ENCODE data around the gene BIN2.

The BIN2 gene

DNA sequence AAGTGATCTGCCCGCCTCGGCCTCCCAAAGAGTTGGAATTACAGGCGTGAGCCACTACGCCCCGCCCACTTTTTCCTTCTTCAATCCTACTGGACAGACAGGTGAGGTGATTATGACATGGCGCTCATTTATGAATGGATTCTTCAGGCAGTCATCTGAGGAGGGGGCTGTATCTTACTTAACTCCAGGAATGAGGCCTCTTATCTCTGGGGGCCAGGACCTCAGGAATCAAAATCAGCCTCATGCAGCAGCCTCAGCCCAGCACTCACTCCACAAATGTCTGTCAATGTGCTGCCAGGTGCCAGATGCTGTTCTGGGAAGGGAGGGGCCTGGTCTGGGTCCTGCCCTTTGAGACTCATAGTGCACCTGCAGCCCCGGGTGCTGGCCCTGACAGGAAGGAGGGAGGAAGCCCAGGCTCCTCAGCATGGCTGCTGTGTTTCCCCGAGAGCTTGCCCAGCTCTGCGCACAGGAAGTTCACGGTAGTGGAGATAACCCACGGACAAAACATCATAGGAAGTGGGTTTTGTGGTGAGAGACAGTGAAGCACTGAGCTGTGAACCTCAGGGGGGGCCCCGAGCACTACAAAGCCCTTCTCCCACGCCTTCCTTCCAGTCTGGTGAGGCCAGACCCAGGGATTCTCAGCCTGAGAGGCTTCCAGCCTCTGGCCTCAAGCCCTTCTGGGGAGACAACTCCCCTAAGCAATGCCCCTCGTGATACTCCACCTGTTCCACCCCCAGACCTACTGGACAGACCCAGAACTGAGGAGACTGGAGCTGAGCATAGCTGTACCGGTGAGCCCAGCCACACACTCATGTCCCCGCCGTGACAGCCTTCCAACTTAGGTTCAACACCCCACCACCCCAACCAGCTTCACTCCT is 44.9 kb upstream of the BIN2 start:
- TF ChIP-seq, protein P1, sequence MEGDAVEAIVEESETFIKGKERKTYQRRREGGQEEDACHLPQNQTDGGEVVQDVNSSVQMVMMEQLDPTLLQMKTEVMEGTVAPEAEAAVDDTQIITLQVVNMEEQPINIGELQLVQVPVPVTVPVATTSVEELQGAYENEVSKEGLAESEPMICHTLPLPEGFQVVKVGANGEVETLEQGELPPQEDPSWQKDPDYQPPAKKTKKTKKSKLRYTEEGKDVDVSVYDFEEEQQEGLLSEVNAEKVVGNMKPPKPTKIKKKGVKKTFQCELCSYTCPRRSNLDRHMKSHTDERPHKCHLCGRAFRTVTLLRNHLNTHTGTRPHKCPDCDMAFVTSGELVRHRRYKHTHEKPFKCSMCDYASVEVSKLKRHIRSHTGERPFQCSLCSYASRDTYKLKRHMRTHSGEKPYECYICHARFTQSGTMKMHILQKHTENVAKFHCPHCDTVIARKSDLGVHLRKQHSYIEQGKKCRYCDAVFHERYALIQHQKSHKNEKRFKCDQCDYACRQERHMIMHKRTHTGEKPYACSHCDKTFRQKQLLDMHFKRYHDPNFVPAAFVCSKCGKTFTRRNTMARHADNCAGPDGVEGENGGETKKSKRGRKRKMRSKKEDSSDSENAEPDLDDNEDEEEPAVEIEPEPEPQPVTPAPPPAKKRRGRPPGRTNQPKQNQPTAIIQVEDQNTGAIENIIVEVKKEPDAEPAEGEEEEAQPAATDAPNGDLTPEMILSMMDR (conservative IDR thresholded peaks at IDR 0.05; ENCODE audit: control insufficient read depth, insufficient read depth, low read depth, low read length) = no peak
- no peak overlapping the region for H3K4me3 ChIP-seq (ENCODE audit: control insufficient read depth, low read depth, low read length)
- DNase-seq (ENCODE audit: low read depth) = no peak

DNA sequence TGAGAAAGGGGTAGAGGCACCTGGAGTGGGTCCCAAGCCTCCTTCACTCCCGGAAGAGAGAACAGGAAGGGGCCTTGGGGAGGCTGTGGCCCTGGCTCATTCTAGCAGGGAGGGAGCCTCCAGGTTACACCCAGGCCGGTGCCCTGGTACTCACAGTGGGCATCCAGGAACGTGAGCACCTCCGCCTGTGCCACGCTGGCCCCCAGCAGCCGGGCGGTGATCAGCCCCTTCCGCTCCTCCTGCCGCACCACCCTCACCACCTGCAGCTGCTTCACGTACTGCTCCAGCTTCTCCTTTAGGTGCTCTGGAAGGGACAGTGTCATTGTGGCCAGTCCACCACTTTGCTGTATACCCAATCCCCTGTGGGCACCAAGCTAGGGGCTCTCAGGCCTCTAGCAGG is 41.3 kb upstream of the BIN2 start:
- DNase-seq (ENCODE audit: low read depth) = no peak
- TF ChIP-seq, protein P1 (conservative IDR thresholded peaks at IDR 0.05; ENCODE audit: control insufficient read depth, insufficient read depth, low read depth, low read length) = no peak
- no peak overlapping the region for H3K4me3 ChIP-seq (ENCODE audit: control insufficient read depth, low read depth, low read length)

GRCh38 chr12:51364001-51364400 is 40.0 kb upstream of the BIN2 start:
- H3K4me3 ChIP-seq (ENCODE audit: control insufficient read depth, low read depth, low read length) = no peak overlapping the region
- no peak for DNase-seq (ENCODE audit: low read depth)
- TF ChIP-seq, protein P1 (conservative IDR thresholded peaks at IDR 0.05; ENCODE audit: control insufficient read depth, insufficient read depth, low read depth, low read length) = no peak

DNA sequence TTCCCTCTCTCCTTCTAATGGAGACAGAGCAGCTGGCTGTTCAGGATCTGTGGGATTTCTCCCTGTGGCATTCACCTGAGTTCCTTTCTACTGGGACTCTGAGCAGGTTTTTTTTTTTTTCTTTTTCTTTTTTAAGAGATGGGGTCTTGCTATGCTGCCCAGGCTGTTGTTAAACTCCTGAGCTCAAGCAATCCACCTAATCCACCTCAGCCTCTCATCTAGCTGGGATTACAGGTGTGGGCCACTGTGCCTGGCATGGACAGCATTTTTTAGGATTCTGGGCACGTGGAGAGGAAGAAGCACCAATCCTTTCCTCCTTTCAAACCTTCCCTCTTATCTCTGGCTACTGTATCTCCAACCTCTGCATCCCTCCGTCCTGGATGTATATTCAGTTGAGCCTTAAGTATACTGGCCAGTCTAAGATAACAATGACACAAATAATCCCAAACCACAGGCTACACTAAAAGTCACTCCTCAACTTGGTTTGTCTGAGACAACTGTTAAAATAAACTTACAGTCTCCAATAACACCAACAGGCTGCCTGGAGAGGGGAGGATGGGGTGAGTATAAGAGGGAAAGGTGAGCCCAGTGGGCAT is 38.9 kb upstream of the BIN2 start:
- H3K4me3 ChIP-seq (ENCODE audit: control insufficient read depth, low read depth, low read length) = no peak overlapping the region
- DNase-seq (ENCODE audit: low read depth) = no peak
- TF ChIP-seq, protein P1 (conservative IDR thresholded peaks at IDR 0.05; ENCODE audit: control insufficient read depth, insufficient read depth, low read depth, low read length) = no peak

- no peak overlapping the region for H3K4me3 ChIP-seq (ENCODE audit: control insufficient read depth, low read depth, low read length)
- DNase-seq (ENCODE audit: low read depth) = no peak
- TF ChIP-seq, protein P1 (conservative IDR thresholded peaks at IDR 0.05; ENCODE audit: control insufficient read depth, insufficient read depth, low read depth, low read length) = no peak
Measured at GRCh38 chr12:51362307-51362706, 38.3 kb upstream of the BIN2 start.

DNA sequence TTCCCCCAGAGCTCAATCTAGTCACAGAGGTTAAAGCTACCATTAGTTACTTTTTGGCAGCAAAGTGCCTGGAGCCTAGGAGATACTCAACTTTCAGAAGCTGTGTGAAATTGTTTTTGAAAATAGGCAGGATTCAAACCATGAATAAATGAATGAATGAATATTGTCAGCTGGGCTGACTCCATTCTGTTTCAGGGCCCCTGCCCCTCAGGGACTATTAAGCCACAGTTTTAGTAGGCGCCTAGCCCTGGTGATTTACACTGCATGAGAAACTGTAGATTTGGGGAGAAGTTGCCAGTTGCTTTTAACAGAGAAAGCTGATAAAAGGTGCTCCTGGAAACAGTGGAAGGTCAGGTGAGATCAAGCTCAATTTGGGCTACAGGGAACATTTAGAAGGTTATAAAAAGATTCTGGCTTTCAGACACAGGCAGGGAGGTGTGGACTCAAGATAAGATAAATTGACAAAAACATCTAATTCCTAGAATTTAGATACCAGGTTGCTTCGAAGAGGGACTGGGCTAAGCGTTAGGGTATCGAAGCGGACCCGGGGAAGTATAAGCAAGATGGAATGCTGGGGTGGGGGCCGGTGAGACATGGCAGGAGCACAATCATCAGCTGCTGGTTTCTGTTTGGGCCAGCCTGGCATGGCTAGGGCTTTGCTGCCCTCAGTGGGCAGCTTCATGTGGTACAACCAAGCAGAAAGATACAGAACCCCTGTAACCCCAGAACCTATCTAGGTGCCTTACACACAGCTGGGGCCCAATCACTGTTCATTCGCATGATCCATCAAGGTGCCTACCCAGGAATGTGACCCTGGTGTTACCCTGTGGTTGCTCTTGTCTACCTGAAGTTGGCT is 37.4 kb upstream of the BIN2 start:
- no peak for DNase-seq (ENCODE audit: low read depth)
- TF ChIP-seq, protein P1 (conservative IDR thresholded peaks at IDR 0.05; ENCODE audit: control insufficient read depth, insufficient read depth, low read depth, low read length) = peak; percentile 4
- H3K4me3 ChIP-seq (ENCODE audit: control insufficient read depth, low read depth, low read length) = no peak overlapping the region

Data from fibroblast of mammary gland (primary cell).